ENCODE data around the gene COQ8A.
A peak's percentile ranks its signal among the peaks of the same experiment; 100 is the strongest.

Gene COQ8A

DNA sequence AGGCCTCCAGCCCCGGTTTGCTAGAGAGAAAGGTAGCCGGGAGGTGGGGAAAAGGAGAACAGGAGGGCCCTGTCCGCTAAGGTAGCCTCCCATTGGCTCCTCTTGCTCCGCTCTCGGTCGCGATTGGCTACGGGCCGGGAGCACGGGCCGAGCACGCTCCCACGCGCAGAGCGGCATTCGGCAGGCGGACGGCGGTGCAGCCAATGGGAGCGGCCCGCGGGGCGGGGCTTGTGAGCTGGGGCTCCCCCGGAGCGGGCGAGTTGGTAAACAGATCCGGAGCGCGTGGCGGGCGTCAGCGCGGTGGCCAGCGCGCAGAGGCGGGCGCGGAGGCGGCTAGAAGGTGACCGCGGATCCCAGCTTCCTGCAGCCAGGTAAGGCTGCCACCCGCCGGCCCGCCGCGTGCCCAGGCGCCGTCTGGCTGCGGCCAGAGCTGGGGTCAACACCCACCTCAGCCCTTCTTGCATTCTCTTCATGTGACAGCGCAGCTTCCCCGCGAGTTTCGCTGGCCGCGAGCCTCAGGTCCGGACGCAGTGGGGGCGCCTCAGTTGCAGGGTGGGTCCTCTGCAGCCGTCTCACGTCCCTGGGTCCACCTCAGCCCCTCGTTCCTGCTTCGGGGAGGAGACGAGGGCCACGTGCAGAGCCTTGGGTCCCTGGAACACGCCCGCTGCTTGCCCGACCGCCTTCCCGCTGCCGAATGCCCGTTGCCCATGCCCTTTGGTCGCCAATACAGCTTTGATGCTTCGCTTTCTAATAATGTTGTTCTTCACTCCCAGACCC lies at the start of gene COQ8A:
Gene COQ8A, plus strand, starts transcription at position 266 of the 777 bp plus-strand sequence. CDS start 21,092 bp downstream, outside the sequence.
- DNase-seq, result peak; percentile 99

DNA sequence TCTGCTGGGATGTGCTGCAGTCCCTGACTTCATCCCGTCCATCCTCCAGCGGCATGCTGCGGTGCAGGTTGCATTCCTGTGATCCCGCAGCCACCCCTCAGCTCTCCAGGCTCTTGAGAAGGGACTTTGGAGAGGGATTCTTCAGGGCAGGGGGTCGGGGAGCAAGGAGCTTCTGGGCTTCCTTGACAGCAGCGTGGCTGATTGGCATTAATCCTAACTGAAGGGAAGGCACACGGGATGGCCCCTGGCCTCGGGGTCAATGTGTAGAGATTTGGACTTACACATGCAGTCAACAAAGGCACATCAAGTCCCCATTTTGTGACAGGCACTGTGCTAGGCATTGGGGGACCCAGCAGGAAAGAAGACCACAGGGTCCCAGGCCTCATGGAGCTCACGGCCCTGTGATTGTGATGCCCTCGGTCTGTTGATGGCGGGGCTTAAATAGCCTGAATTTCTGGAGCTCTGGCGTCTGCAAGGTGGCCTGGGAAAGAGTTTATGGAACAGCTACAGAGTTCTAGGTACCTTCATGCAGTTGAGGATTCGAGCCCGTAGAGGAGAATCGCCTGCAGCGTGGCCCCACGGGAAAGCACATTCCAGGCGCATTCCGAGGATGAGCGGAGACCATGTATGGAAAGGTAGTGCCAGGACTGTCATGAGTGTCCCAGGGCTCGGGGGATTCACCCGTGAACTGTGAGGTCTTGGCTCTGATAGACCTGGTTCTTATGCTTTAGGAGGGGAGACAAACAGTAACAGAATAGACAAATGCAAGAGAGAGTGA lies 49.6 kb upstream of the COQ8A start:
- no peak for DNase-seq

DNA sequence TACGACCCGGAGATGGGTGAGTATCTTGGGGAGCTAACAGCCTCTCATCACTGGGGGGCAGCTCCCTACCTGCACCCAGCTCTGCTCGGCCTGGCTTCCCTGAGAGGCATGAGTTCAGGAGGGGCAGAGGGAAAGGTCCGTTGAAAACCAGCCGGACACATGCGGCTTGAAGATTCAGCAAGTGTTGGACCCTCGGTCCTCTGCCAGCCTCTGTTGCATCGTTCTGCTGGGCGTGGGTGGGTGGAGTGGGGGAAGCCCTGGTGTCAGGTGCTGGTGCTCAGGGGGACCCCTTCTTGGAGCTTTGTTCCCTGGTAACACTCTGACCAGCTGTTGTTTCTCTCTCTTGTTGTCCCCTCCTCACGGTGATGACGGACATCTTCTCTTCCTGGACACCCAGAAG lies 48.7 kb upstream of the COQ8A start:
- no peak for DNase-seq

DNA sequence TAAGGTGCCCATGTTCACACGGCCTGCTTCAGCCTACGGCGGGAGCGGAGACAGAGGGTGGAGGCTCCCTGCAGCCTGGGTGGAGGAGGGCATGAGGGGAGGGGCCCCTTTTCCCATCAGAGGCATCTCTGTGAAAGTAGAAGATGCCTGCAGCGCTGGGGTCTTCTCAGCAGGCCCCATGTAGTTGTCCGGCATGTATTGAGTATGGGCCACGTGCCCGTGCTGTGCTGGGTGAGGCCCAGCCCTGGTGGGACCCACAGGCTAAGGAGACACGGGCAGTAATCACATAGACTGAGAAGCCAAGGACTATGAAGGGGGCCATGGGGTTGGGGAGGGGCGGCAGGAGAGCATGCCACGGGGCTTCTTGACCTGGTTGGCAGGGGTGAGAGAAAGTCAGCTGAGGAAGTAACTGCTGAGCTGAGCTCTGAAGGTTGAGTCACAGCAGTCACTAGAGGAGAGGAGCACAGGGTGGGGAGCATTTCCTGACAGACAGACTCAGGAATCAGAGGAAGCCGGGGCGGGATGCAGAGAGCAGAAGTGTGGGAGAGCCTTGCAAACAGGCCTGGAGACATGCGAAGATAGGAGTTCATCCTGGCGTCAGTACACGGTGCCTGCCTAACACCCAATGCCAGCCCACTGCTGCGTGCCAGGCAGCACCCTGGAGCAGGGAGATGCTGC lies 48.1 kb upstream of the COQ8A start:
- DNase-seq, result no peak

DNA sequence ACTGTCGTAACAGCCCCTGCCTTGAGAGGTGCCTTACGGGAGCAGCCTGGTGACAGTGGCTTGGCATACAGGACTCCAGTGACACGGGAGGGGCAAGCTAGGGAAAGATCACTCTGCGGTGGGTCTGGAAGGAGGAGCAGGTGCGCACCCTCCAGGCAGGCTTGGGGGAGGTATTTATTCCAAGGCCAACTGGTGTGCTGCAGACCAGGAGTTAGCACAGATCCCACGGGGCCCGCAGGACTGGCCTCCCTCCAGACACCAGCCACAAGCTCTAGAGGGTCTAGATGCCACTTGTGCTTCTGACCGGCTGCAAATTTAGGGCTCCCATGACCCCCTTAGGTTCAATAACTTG lies 47.6 kb upstream of the COQ8A start:
- no peak for DNase-seq

- no peak for DNase-seq
Measured at GRCh38 chr1:226893936-226894335, 46.2 kb upstream of the COQ8A start.

GRCh38 chr1:226894826-226895225 lies 45.3 kb upstream of the COQ8A start:
- DNase-seq, result no peak

DNA sequence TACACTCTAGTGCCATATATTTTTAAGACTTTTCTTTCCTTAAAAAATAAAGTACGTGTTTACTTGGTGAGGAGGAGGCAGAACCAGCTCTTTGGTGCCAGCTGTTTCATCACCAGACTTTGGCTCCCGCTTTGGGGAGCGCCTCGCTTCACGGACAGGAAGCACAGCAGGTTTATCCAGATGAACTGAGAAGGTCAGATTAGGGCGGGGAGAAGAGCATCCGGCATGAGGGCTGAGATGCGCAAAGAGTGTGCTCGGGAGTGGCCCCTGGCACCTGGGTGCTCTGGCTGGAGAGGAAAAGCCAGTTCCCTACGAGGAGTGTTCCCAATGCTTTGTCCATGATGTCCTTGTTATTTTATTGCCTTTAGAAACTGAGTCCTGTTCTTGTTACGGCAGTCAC lies 44.5 kb upstream of the COQ8A start:
- no peak for DNase-seq

DNA sequence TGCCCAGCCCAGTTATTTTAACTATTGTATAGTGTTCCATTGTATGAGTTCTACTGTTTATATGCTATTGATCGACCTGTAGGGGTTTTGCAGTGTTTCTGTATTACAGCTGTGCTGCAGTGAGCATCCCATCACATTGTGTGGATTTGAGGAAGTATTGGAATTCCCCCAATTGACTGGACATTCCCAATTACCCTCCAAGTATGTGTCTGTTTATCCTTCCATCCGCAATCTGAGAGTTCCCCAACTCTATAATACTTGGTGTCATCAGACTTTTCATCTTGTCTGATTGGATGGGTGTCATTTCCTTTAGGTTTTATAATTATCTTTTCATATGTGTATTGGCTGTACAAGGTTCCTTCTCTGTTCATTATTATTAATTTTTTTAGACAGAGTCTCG lies 41.8 kb upstream of the COQ8A start:
- no peak for DNase-seq

DNA sequence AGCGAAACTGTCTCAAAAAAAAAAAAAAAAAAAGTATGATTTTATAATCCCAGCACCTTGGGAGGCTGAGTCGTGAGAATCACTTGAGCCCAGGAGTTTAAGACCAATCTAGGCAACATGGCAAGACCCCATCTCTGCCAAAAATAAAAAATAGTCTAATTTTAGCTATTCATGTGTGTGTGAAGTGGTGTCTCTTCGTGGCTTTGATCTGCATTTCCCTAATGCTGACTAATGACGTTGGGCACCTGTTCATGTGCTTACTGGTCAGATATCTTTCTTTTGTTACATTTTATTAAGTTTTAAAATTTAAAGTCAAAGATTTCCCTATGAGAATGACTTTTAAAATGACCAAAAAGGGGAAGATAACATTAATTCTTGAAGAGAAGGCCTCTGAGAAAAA lies 38.7 kb upstream of the COQ8A start:
- DNase-seq, result no peak

DNA sequence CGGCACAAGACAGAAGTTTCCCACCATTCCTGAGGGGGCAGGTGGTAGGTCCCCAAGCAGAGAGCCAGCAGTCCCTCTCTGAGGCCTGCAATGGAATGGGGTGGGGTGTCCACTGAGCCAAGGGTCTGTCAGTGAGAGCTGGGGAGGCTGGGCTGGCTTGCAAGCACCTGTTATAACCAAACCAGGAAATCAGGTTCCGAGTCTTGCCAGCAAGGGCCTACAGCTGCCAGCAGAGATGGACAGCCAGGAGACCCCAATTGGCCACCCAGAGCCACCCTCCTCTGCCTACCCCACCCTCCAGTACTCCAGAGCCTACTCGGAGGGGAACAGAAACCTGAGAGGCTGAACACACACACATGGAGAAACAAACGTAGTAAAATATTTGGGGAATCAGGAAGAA lies 37.5 kb upstream of the COQ8A start:
- no peak for DNase-seq

DNA sequence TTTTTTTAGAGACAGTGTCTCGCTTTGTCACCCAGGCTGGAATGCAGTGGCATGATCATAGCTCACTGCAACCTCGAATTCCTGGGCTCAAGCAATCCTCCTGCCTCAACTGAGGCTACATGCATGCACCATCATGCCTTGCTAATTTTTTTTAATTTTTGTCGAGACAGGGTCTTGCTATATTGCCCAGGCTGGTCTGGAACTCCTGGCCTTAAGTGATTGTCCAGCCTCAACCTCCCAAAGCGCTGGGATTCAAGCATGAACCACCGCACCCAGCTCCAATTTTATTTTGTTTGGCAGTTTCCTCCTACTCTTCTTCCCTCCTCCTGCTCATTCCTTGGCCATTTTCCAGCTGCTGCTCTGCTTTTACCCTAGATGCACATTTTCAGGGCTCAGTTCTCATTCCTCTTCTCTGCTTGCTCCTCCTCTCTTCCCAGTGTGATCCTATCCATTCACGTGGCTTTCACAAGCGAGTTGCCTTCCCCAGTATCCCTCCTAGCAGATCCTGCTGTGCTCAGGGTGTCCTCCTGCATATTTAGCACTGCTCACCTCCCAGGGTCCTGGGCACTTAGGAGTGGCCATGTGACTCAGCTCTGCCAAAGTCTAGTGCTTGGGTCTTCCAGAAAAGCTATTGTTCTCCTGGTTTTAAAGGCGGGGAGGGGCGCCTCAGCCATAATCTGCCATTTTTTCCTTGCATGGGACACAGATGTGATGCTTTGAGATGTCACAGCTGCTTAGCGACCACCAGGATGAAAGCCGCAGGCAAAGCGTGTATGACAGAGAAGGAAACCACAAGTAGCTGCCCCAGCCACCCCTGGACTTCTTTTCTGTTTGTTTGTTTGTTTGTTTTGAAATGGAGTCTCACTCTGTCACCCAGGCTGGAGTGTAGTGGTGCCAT lies 36.0 kb upstream of the COQ8A start:
- DNase-seq, result no peak

DNA sequence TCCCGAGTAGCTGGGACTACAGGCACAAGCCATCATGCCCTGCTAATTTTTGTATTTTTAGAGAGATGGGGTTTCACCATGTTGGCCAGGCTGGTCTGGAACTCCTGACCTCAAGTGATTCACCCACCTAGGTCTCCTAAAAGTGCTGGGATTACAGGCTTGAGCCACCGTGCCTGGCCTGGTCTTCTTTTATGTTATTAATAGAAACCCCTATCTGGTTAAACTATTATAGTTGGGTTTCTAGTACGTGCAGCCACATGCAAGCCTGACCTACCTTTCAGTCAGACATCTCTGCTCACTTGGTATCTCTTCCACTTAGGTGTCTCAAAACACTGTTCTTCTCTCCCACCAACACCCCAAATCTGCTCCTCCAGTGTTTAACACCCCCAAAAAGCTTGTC lies 35.3 kb upstream of the COQ8A start:
- no peak for DNase-seq

DNA sequence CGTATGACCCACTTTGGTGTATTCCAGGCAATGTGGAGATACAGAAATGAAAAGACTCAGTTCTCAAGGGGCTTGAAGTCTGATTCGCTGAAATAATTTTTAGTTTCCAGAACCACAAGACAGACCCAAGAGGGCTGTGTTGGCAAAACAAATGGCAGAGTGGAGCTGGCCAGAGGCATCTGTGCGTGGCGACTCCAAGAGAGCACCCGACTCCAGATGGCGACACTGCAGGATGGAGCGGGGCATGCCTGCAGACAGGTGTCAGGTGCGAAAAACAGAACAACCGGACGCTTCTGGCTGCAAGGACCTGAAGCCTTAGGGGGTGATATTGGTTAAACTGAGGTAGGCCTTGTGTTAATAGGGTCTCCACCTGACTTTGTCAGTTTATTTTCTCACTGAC lies 31.7 kb upstream of the COQ8A start:
- no peak for DNase-seq

- DNase-seq, result no peak
Measured at GRCh38 chr1:226908913-226909312, 31.2 kb upstream of the COQ8A start.

GRCh38 chr1:226912587-226913176 lies 27.4 kb upstream of the COQ8A start:
- peak; percentile 5 for DNase-seq

DNA sequence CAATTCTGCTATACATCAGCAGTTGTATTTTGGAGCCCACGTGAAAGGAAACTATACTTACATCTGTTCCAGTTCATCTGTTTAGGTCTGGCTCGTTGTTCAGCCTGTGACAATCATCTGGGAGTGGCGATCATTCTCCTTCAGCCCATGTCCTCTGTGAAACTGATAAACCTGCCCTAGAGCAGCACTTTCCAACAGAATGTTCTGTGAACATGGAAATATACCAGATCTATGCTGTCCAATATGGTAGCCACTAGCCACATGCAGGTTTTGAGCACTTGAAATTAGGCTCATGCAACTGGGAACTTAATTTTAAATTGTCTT lies 24.5 kb upstream of the COQ8A start:
- no peak for DNase-seq

GRCh38 chr1:226916497-226916896 lies 23.6 kb upstream of the COQ8A start:
- DNase-seq, result no peak

DNA sequence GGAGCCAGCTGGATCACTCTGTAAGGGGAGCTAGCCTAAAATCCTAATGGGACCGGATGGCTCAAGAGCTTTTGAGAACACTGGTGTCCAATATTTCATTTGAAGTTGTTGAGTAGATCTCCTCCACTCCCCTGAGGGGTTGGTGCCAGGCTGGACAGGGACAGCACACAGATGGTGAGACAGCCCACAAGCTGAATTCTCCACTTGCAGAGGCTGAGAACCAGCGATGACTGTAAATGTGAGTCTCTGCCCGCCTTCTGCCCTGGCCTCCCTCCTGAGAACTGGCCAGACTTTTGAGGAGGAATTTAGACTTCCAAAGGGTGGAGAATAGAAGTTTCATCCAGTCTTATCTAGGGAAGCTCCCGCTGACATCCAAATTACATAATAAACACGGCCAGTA lies 20.5 kb upstream of the COQ8A start:
- DNase-seq, result no peak

GRCh38 chr1:226919995-226920394 lies 20.1 kb upstream of the COQ8A start:
- DNase-seq, result no peak

- no peak for DNase-seq
Measured at GRCh38 chr1:226920446-226920894, 19.6 kb upstream of the COQ8A start.

DNA sequence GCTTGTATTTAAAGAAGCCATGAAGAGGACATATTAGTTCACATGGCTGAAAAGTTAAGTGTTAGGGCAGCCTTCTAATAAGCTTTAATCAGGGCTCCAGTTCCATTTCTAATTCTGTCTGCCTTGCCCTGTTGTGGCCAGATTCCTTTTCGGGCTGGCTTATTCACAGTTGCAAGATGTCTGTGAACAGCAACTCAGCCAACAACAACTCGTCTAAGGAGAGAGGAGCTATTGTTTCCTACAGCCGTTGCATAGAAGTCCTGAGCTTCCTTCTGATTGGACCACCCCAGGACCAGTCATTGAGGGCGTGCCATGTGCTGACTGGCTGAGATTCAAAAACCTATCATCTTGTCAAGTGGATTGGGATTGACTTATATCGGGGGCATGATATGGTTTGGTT lies 18.6 kb upstream of the COQ8A start:
- DNase-seq, result no peak
